Endometrial microvascular endothelial cells (primary cell): ENCODE results near the gene FCER1G. TPM values are rescaled to one million over a fixed set of nuclear protein-coding genes. Genes with fewer than 3 reads are reported as not detected.

Source experiments
- in situ Hi-C: cut with HindIII; loops from 2 replicates; pipeline ENCODE4 v1.10.0; 2017; ENCODE audit warnings: low sequenced_read_pairs, low pct_unique_long_range_greater_than_20kb; ENCODE audit errors: inconsistent ontology term
- total RNA-seq: library from RNA; depleted of rRNA; stranded (reverse); fragments of >200 nt; gene quantifications from one replicate; pipeline ENCODE4 v1.2.3, GENCODE V29; 2015; ENCODE audit errors: inconsistent ontology term

The FCER1G gene
- total RNA-seq, 1 donor from 2014 or later = not detected

- in situ Hi-C loops = no loop called here
These were observed 29.8 kb upstream of the FCER1G start for GRCh38 chr1:161185282-161185682.

DNA sequence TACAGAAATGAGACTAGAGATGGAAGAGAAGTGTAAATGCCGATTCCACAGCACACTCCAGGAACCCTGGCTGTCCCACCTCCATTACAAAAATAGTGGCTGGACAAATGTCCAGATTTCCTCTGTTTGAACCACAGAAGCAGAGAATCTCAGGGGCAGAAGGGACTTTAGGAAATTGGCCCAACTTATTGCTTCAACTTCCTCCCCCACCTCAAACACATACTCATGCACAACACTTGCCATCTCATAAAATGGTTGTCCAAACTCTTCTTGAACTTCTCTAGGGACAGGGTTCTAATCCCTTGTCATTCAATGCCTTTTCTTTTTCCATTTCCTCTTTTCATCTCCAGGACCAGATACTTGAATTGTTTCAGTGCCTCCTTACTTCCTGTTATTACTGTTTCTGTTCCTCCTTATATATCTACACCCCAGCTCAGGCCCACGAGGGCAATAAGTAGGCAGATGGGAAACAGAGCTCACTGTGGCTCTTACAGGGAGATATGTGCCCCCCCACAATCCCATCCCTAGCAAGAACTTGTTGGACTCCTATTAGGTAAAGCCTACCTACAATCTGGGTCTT lies 29.3 kb upstream of the FCER1G start:
- in situ Hi-C loops = no loop called here

GRCh38 chr1:161187311-161187710 lies 27.8 kb upstream of the FCER1G start:
- in situ Hi-C loops = no loop called here

DNA sequence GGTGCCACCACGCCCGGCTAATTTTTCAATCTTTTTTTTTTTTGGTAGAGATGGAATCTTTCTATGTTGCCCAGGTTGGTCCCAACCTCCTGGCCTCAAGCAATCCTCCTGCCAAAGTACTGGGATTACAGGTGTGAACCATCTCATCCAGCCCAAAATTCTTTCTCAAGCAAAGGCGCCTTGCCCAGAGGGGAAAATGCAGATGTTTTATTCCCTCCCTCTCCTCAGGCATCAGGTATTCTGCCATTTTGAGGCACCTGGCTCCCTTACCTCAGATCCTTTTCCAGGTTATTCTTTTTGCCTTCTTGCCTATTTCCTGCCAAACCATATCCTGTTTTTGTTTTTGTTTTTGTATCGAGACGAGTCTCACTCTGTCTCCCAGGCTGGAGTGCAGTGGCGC lies 26.7 kb upstream of the FCER1G start:
- in situ Hi-C loops = no loop called here

GRCh38 chr1:161189036-161189435 lies 26.1 kb upstream of the FCER1G start:
- in situ Hi-C loops = no loop called here

GRCh38 chr1:161190962-161191521 lies 24.1 kb upstream of the FCER1G start:
- in situ Hi-C loops = no loop called here

- in situ Hi-C loops = no loop called here
These were observed 23.1 kb upstream of the FCER1G start for GRCh38 chr1:161191971-161192370.

- in situ Hi-C loops = no loop called here
These were observed 22.3 kb upstream of the FCER1G start for GRCh38 chr1:161192476-161193465.

DNA sequence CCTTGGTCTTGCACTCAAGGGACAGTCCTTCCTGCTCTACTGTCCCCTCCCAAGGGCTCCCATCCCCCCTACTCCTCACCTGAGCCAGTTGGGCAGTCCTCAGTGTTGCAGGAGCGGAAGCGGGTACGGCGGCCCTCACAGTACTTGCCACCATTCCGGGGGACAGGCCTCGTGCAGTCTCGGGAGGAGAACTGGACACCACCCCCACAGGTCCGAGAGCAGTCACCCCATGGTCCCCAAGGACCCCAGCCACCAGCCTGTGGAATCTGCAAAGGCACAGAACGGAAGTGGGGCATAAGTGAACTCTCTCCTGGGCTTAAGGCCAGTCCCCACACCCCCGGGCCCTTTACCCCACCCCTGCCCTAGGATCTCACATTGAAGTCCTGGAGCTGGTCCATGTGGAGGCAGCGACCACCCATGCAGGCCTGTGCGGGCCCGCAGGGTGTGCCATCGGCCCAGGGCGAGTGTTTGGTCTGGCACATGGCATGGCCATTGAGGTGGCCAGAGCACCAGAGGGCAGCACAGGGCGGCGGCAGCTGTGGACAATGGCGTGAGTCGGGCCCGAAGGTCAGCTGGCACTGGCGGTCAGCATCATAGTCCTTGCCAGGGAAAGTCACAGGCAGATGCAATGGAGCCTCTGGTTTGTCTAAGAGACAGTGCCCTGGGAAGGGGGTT lies 21.4 kb upstream of the FCER1G start:
- in situ Hi-C loops = no loop called here

DNA sequence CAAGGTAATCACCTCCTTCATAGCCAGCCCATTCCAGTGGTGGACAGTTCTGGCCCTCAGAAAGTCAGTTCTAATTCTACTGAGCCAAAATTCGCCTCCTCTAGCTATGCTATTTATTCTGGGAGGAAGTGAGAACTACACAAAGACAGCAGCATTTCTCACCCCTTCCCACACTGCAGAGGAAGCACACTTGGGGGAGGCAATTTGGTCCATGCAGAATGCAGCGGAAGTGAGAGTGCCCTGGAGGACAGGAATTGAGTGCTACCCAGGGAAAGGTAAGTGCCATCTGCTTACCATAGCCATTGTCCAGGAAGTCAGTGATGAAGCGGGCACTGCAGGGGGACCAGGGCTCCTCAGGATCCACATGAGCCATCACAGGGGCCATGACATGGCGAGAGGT lies 19.9 kb upstream of the FCER1G start:
- in situ Hi-C loops = no loop called here

- in situ Hi-C loops = no loop called here
These were observed 19.0 kb upstream of the FCER1G start for GRCh38 chr1:161196111-161196510.

GRCh38 chr1:161196521-161197451 lies 18.3 kb upstream of the FCER1G start:
- in situ Hi-C loops = no loop called here

GRCh38 chr1:161197560-161198193 lies 17.4 kb upstream of the FCER1G start:
- in situ Hi-C loops = no loop called here

DNA sequence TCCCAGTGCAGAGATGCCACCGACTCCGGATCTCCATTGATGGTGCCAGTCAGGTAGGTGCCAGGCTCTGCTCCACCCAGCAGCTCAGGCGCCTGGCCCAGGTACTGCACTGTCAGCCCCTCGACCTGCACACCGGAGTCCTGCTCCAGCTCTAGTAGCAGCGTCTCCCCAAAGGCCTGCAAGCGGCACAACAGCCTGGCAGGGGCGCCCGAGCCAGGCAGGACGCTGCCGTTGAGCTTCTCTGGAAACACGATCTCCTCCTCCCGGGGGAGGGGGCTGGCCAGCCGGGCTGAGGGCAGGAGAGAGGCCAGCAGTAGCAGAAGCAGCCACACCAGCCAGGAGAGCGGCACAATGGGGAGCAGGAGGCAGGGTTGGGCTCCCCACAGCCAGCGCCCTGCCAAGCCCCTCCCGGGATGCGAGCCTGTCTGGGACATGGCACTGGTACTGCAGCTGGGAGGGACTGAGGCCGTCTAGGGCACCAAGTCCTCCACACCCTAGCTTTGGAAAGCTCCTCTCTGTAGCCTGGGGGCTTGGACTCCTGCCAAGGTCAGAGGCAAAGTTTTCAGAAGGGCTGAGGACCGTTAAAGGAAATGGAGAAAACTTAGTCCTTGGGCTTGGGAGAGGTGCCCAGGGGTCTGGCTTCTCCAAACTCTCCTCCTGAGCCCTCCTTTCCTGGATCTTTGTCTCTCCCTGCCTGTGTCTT lies 16.8 kb upstream of the FCER1G start:
- in situ Hi-C loops = no loop called here

GRCh38 chr1:161198897-161199431 lies 16.1 kb upstream of the FCER1G start, which contains the start of gene ADAMTS4:
TSS of gene ADAMTS4 (minus strand) at chr1:161199054. CDS start at chr1:161198627, 427 bp downstream.
- in situ Hi-C loops = no loop called here

- in situ Hi-C loops = loop anchor here (25.0 kb wide), 1 partner anchor 163 kb away; the partner anchor contains the start of gene CFAP126
These were observed 15.5 kb upstream of the FCER1G start for GRCh38 chr1:161199506-161200139.
